Femur (tissue), 1 donor: ENCODE results near the gene IGSF11.
"Not testable (repeated sequence)": the region's sequence is repeated elsewhere in the genome, so short reads cannot be mapped to it uniquely, and the experiment has no call there.

Source experiments
- DNase-seq: peaks from one replicate; pipeline ENCODE4 v3.0.0-alpha.2; 2017

IGSF11 gene

DNA sequence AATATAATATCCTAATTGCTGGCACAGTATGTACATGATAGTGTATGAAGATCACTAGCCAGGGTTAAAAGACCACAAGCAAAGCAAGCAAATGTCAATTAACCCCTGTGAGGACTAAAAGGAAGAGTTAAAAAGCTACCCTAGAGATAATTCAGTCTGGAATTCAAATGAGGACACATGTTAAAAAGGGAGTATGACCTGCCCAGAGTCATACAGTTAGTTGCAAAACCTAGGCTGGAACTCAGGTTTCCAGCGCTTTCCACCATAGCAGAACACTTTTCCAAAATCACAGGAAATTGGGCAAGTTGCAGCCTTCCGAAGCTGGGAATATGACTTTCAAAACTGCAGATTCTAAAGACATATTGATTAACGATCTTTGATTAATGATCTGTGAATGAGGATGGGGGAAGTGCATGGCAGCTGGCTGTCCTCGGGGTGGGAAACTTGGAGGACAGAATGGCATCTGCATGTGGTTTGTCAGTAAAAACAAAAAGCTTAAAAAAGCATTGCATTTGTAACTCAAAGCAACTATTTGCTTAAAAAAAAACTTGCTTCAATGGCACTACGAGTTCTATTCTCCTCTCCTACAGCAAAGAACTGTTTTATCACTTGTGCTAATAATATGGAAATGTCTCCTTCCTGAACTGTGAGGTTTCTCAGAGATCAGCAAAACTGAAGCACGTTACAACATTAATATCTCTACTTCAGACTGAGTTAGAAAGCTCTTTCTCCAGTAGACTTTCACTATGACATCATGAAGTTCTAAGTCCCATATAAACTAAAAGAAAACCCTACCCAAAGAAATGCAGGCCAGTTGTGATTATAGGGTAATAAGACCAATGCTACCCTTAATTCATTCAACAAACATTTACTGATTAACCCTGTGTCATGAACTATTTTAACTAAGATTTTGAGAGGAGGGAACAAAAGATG, 46.2 kb downstream of the IGSF11 start:
- no peak for DNase-seq

DNA sequence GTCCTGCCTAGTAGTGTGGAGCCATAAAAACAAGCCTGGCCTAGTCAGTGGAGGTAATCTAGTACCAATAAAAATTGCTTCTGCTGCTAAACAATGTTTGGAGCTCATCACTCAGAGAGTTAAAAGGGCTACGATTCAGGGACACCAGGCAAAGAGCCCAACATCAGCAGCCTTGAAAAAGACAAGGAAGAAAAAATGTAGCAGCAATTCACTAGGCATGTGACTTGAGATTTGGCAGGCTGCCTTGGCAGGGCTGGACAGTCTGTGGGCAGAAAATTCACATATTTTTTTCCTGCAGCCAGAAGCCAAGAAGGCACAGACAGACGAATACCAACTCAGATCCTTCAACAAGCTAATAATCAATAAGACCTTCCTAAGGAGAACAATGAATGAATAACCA, 47.2 kb downstream of the IGSF11 start:
- peak; percentile 81 for DNase-seq

GRCh38 chr3:118986734-118987133, 47.9 kb downstream of the IGSF11 start:
- DNase-seq, result no peak

DNA sequence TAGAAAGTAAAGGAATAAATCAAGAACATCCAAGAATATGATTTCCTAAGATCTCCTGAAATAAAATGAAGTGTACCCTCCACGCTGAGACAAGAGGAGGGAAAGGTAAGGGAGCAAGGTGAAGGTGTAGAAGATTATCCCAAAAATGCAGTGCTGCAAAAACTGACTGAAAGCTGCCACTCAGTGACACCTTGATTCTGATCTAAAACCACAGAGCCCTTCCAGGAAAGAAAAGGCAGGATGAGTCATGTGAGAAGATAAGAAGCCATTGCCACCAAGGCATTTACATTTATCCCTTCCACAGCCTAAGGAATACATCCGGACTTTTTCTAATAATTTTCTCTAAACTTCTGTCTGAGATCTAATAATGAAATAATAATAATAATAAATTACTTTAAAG, 49.9 kb downstream of the IGSF11 start:
- DNase-seq, result no peak

DNA sequence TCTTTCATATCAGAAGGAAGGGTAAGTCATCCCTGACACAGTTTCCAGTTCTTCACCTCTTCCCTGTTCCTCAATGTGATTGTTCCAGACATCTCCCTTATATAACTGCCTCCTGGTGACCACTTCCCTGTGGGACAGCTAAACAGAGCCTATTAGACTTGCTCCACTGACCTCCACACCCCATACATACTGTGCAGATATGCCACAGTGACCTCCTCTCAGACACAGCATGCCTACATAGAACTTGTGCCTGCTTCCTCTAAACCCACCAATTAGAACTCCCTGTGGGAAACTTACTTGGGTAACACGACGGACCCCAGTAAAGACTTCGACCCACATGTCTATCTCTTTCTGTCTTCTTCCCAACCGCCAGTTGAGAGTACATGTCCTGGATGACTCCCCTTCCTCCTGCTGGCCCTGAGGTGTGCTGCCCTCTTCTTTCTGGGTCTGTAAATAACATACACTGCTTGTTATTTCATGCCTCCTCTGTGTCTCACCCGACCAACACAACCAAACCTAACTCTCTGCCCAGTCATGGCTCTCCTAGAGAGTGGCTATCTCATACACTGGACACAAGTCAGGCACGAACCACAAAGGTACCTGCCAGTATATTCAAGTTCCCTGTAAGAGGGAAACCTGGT, 53.0 kb downstream of the IGSF11 start:
- DNase-seq, result no peak

- no peak for DNase-seq
These were observed 53.8 kb downstream of the IGSF11 start for GRCh38 chr3:118980832-118981231.

DNA sequence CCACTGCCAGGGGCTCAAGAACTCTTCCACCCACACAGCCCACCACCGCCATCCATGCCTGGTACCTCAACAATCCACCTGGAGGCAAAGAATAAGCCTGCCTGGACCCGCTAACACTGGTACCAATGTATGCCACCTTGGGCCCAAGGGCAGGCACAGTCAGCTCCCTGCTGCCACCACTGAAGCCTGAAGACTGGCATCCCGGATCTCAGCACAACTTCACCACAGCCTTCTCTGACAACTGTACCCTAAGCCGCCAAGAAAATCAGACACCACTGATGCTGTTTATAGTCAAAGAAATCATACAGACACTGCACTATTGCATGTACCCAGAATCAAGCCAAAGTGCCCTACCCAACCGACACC, 56.3 kb downstream of the IGSF11 start:
- no peak for DNase-seq

DNA sequence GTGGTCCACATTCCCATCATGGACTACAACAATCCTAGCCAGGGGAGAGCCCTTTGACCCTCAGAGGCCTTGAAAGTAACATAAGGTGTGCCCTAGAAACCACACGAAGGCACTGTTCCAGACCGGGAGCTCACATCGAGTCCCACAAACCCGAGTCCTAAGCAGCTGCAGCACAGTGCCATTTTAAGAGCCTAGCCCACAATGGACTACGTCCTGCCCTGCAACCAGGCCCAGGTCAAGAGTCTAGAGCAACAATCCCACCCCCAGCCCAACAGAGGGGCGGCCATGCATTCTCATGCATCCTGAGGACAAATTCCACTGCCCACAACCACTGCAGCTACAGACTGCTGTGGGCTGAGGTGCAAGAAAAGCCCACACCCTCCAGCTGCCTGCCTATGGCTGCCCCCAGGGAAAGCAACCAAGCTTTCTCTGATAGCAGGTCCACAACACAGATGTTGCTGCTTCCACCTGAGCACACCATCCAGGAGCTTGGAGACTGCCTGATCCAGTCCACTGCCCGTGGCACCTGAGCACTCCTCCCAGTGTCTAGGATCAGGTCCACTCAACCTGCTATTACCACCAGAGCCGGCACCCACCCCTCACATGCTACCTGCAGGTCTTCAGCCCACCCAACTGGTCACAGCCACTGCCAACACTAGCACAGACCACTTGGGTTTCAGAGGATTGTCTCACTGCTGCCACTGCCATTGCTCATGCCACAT, 56.8 kb downstream of the IGSF11 start:
- no peak for DNase-seq

GRCh38 chr3:118977118-118977517, 57.5 kb downstream of the IGSF11 start:
- DNase-seq, result no peak

DNA sequence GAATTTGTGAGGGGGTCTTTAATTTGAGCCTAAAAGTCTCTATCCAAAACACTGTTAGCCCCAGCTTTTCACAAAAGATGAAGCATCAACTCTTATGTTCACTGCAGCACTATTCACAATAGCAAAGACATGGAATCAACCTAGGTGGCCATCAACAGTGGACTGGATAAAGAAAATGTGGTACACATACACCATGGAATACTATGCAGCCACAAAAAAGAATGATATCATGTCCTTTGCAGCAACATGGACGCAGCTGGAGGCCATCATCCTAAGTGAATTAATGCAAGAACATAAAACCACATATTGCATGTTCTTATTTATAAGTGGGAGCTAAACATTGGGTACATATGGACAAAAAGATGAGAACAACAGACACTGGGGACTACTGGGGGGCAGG, 59.2 kb downstream of the IGSF11 start:
- not testable (repeated sequence) for DNase-seq

DNA sequence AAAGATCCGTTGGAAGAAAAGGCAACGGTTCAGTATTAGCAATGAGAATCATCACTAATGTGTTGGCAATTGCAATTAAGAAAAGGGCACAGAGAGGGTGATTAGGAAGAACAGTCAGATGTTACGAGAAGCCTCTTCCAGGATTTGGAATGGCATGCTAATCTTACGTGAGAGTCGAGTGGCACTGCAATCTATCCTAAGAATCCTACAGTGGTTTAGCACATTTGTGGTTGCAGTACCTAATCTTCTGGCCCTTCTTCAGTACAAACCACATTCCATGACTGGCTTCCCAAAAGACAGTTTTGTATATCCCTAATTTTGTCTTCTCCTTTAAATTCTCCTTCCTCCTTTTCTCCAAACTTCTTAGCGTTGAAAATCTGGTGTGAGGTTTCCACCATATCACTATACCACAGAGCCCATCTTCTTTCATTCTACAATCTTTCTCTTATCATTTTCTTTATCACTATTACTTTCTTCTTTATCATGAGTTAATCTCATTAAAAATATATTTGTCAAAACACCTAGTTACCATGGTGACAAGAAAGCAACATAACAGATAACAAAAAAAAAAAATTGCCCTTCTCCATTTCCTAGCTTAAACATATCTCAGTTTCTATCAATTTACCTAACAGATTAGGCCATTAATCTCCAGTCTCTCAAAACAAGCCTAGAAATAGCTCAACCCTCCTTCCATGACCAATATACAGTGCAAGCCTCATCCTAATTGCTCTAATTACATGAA, 60.1 kb downstream of the IGSF11 start:
- no peak for DNase-seq

DNA sequence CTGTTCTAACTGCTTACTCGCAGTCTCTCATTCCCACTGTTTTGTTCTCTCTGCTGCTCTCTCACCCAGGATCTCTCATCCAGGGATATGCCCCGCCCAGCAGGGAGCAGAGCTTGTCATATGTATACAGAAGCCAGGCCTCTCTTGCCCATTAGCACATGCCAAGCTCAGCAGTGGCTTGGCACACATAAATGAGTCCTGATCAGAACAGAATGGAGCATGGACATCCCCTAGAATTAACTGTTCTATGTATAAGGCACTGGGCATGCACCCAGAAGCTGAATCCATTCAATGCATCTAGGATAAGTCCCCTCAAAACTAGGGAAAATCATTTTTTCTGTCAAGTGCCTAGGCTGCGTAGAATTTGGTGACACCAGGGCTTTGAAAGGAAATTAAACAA, 61.6 kb downstream of the IGSF11 start:
- no peak for DNase-seq

DNA sequence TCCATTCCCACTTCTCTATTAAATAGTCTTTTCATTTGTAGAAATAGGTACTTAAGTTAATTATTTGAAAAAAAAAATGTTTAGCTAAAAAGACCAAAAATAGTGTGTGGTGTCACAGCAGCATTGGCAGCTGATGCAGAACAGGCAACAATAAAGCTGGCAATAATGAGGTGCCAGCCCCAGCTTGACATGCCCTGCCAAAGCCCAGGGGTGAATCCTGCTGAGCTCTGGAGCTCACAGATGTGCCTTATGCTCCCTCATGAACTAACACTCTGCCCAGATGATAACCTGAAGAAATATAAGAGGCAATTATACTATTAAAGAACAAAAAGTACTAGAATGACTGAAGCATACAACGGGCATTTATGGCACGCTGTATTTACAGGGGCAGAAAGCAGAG, 63.8 kb downstream of the IGSF11 start:
- DNase-seq, result no peak

DNA sequence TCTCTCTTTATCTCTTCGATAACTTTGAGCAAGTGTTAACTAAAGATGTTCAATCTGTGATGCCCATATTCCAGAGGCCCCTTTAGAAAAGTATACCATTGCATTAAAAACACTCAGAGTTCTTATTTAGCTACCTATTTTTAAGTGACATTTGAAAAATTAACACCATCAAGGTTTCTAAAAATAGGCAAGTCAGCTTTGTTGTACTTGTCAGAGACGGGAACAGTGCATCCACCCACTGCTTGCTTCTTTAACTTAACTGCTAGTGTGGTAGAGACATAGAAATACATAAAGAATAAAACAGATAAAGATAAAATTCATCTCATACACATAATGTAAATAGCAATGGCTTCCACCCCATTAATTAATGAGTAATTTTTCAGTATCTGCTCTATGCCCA, 66.0 kb downstream of the IGSF11 start:
- no peak for DNase-seq

DNA sequence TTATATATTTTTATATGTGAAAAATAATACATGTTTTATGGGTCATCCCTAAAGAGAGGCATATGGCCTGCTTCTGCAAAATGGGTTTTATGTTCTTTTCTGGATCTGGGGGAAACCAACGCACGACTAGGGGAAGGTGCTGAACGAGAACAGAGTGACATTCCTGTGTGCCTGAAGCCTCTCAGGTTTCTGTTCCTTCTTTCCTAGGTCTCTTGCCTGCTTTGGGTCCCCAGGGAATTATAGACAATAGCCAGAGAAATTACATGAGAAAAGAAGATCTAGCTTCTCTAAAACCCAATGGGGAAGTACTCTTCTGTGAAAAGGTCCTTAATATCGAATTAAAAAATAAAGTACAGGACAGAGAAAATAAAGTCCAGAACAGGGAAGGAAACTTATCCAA, 66.5 kb downstream of the IGSF11 start:
- DNase-seq, result no peak

GRCh38 chr3:118966700-118967099, 67.9 kb downstream of the IGSF11 start:
- DNase-seq, result no peak

DNA sequence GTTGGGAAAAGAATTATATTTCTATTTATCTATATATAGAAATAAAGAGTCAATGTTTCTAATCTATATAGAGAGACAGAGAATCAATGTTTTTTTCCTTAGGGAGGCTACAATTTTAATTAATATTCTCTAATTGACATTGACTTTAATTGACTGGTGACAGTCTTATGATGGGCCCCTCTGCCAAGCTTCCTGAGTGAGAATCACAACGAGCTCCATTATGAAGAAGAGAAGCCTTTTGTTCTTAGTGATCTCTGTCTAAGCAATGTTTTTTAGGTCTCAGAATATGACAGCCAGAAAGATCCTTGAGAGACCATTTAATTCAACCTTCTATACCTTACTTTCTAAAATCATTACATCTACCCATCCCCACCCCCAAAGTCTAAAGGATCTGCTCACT, 70.9 kb downstream of the IGSF11 start:
- no peak for DNase-seq

DNA sequence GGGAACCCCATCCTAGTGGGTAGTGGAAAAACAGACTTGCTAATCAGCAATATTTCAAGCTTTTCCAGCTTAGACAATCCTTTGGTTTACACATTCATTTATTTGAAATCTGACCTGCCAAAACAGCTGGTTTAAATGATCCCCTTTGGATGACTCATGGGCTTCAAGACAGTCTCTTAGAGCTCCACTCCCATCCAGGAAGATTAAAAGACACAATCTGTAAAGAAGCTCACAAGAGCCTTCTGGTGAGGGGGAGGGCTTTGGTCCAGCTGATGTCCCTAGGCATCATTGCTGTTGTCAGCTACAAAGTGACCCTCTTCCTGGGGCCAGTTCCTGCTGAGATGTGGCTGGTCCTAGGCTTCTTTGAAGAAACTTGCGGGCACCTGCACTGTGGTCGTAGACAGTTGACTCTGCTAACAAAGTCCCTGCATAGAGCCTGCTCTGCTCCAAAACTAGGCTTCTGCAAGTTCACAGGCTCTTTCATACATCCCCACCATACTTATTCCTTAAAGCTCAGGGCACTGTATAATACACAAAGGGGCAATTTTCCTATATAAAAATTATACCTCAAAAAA, 73.7 kb downstream of the IGSF11 start:
- DNase-seq, result no peak

DNA sequence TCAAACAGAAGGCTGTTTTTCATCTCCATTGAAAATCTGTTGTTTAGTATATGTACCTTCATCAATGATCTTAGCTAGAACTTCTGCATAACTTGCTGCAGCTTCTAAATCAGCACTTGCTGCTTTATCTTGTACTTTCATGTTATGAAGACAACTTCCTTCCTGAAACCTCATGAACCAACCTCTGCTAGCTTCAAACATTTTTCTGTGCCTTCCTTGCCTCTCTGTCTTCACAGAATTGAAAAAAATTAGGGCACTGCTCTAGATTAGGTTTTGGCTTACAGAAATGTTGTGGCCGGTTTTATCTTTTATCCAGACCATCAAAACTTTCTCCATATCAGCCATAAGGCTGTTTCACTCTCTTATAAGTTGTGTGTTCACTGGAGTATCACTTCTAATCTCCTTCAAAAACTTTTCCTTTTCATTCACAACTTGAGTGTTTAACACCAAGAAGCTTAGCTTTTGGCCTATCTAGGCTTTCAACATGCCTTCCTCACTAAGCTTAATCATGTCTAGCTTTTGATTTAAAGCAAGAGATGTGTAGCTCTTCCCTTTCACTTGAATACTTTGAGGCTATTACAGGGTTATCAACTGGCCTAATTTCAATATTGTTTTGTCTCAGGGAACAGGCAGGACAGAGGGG, 78.6 kb downstream of the IGSF11 start:
- no peak for DNase-seq

DNA sequence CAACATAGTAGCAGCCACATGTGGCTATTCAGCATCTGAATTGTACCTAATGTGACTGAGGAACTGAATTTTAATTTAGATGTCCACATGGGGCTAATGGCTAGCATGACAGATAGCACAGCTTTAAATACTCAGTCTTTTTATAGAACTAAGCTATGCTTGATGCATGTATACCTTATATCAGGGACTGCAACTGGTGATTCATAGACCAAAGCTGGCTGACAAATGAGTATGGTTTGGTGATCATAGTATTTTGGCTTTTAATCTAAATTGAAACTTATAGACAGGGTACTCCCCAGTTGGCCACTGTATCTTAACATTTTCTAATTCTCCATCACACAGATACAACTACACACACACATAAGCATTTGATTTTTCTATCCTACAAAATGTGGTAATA, 83.6 kb downstream of the IGSF11 start:
- no peak for DNase-seq

DNA sequence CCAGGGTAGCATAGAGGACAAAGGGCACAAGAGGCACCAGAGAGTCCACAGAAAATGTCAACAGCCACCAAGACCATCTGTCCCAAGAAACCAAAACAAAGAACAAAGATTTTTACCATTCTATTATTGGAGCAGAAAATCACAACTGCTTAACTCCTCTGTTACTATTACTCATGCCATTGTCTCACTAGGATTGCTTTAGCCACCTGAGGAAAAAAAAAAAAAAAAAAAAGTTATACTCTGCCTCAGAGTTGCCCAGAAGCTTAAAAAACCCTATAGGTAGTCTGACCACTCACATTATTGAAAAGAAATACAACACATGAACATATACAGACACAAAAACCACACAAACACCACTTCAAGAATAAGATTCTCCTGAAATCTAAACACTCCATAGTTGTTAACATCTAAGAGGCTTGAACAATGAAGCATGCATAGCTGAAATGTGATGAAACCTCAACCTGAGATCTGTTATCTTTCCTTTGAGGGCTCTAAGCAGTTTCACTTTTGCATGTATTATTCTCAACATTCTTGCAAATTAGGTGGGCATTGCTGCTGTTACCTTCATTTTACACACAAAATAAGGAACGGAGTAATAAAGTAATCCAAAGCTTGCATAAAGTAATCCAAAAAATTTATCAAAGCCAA, 85.4 kb downstream of the IGSF11 start:
- no peak for DNase-seq

- DNase-seq, result no peak
These were observed 86.5 kb downstream of the IGSF11 start for GRCh38 chr3:118948146-118948545.
